GM21619 (cell line): Measurements from ENCODE around the gene FHOD1.

Experiments used
- ATAC-seq: cut with Tn5 transposase; IDR thresholded peaks from one replicate; pipeline ENCODE4 v1.9.1; 2021; ENCODE audit not compliant: unreplicated experiment

The FHOD1 gene

GRCh38 chr16:67179421-67180080 lies 67.7 kb downstream of the FHOD1 start:
- no peak for ATAC-seq
